ENCODE data around the gene AP1G2.
A peak's percentile ranks its signal among the peaks of the same experiment; 100 is the strongest.
"Not testable (repeated sequence)": the region's sequence is repeated elsewhere in the genome, so short reads cannot be mapped to it uniquely, and the experiment has no call there.

Gene AP1G2

GRCh38 chr14:23539248-23540140 lies 28.1 kb downstream of the AP1G2 start:
- DNase-seq (ENCODE audit: low spot score) = peak; percentile 56

DNA sequence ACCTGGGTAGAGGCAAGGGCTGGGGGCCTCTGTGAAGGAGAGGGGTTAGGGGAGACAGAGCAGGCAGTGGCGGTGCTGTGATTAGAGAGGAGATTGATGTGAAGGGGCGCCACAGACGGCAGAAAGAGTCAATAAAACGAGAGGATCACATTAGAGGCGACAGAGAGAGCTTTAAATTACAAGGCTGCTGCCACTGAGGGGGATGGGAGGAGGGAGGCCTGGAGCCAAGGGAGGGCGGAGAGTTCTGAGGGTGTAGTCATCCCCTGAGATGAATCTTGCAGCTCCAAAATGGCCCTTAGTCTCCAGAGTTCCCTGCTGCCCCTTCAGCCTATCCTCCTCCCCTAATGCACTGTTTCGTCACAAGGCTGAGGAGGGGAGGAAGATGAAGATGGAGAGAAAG lies 28.8 kb downstream of the AP1G2 start:
- no peak for DNase-seq (ENCODE audit: low spot score)

DNA sequence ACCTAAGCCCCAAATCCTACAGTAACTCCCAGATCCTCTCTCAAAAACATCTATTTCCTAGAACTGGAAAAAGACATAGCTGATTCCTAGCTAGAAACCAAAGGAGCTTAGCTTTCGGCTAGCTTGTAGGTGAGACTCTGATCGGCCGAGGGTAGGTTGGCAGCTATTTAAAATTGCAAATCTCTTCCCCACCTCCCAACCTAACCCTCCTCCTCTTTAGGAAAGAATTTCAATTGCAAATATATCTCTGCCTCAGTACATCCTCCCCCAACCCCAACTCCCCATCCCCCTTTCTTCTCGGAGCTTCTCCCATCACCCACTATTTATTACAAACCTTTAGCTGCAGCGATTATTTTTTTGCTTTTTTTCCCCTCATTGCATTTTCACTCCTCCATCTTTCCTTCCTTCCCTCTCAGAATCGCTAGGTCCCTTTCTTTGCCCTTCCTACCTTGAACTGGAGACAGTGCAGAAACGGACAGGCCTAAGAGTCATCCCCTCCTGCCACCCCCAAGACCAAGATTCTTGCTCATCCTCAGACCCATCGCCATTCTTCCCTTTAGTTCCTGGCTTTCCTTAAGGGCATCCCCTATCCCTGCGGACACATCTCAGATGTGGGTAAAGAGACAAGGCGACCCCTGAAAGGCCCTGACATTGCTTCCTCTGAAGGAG lies 29.4 kb downstream of the AP1G2 start:
- no peak for DNase-seq (ENCODE audit: low spot score)

- no peak for DNase-seq (ENCODE audit: low spot score)
Measured at GRCh38 chr14:23537351-23538049, 30.1 kb downstream of the AP1G2 start.

GRCh38 chr14:23536906-23537305 lies 30.7 kb downstream of the AP1G2 start:
- DNase-seq (ENCODE audit: low spot score) = not testable (repeated sequence)

GRCh38 chr14:23536494-23536893 lies 31.1 kb downstream of the AP1G2 start:
- no peak for DNase-seq (ENCODE audit: low spot score)

- DNase-seq (ENCODE audit: low spot score) = no peak
Measured at GRCh38 chr14:23535943-23536342, 31.6 kb downstream of the AP1G2 start.

DNA sequence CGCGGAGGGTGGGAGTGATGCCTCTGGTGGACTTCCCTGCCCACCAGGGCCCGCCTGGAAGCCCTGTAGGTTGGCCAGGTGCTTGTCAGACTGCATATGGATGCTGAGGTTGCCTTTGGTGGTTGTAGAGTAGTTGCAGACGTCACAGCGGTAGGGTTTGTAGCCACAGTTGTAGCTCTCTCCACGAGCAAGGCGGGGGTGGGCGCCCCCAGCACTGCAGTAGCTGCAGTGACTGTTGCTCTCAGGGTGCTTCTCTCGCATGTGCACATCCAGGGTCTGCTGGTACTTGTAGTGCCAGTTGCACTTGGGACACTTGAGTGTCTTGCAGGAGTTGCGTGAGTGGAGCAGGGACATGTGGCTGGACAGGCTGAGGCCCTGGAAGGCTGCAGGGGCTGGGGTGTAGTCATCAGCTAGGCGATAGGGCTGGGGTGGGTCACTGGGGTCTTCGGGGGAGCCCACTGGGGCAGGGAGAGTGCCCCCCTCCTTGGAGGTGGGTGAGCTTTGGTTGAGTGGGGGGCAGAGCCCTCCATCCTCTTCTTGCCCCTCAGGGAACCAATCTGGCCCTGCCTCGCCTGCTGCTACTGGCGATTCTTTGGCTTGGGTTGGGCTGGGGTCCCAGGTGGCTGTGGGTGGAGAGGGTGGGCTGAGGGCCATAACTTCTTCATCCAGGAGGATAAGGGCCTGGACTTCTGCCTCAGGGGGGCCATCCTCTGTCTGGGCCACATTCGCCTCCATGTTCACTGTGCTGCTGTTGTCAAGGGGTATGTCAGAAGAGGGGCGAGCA lies 33.7 kb downstream of the AP1G2 start:
- no peak for DNase-seq (ENCODE audit: low spot score)

DNA sequence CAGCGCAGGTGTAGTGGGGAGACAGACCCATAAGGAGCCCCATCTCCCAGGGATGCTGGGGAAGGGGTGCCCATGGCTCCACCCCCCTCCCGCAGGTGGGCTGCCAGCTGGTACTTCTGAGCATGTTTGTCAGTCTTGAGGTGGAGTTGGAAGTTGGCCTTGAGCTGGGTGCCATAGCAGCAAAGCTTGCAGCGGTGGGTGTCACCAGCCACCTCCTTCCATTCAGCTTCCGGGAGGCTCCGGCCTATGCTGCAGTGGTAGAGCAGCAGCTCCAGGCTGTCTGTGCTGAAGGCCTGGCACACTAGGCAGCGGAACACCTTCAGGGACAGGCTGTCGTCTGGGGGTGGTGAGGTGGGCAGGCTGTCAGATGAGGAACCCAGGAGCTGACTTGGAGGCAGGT lies 34.9 kb downstream of the AP1G2 start:
- no peak for DNase-seq (ENCODE audit: low spot score)

- no peak for DNase-seq (ENCODE audit: low spot score)
Measured at GRCh38 chr14:23531391-23531790, 36.2 kb downstream of the AP1G2 start.

- DNase-seq (ENCODE audit: low spot score) = no peak
Measured at GRCh38 chr14:23530375-23531055, 37.1 kb downstream of the AP1G2 start.

- no peak for DNase-seq (ENCODE audit: low spot score)
Measured at GRCh38 chr14:23529016-23529415, 38.6 kb downstream of the AP1G2 start.

GRCh38 chr14:23528555-23528954 lies 39.0 kb downstream of the AP1G2 start:
- DNase-seq (ENCODE audit: low spot score) = no peak

GRCh38 chr14:23525611-23526010 lies 42.0 kb downstream of the AP1G2 start:
- DNase-seq (ENCODE audit: low spot score) = no peak

DNA sequence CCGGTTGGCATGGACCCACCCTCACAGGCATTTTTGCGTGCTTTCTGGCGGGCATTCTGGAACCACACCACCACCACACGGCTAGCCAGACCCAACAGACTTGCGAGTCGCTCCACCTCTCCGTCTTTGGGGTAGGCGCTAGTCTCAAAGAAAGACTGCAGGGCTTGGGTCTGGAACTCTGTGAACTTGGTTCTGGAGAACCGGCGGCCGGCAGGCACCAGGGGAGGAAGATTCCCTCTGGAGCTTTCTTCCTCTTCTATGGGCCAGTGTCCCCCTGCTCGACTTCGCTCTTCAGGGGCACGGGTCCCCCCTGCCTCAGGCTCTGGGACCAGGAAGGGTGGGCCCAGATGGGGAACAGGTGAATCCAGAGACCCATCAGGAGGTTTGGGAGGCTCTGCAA lies 42.6 kb downstream of the AP1G2 start:
- no peak for DNase-seq (ENCODE audit: low spot score)

GRCh38 chr14:23523229-23524016 lies 44.2 kb downstream of the AP1G2 start:
- DNase-seq (ENCODE audit: low spot score) = no peak

GRCh38 chr14:23522643-23523198 lies 44.9 kb downstream of the AP1G2 start:
- DNase-seq (ENCODE audit: low spot score) = no peak

- no peak for DNase-seq (ENCODE audit: low spot score)
Measured at GRCh38 chr14:23521785-23522640, 45.6 kb downstream of the AP1G2 start.

DNA sequence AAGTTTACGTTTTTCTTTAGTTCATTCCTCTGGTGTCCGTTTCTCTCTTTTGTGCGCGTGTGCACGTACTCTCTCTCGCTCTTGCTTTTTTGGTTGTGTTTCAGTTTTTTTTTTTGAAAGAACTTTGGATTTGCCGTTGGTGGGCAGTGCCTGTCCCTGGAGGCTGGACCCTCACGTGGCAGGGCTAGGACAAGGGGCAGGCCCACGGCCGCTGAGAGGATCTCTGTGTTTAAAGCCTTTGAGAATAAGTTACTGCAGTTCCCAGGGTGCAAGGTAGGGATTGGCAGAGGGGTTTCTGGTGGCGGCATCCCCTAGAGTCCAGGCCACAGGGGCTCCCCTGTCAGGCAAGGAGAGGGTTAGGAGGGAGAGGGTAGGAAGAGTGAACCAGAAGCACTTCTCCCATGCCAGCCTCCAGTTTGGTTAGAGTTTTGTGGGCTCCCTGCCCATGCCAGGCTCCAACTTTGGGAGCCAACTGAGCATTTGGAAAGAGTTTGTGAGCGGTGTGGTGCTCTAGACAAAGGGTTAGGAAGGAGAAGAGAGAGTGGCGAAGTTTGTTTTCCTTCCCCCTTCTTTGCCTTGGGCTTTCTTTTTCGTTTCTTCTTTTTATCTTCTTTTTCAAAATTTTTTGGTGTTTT lies 46.6 kb downstream of the AP1G2 start:
- DNase-seq (ENCODE audit: low spot score) = no peak

Measured in hematopoietic multipotent progenitor cell treated with erythropoietin and hydrocortisone succinate and interleukin-3 and kit ligand, for 17 days (in vitro differentiated cells).